Endothelial cell of umbilical vein (primary cell): ENCODE data around the gene LTB4R. TPM values are rescaled to one million over a fixed set of nuclear protein-coding genes. Genes with fewer than 3 reads are reported as not detected.

Experiments
- BruUV-seq: library from RNA; stranded (reverse); fragments of 400-500 nt; replicated peaks from 2 replicates; lab custom pipeline; 2021; lab: Mats Ljungman, UMichigan
- CTCF ChIA-PET: fragments of 300-600, 350-600 bp; sonication (Branson Sonifier 250); formaldehyde crosslinking; loops from one replicate; lab custom pipeline; 2021; ENCODE audit warnings: antibody characterized with exemption, inconsistent platforms; lab: Charles Lee
- POLR2A ChIA-PET: fragments of 300-600, 350-600 bp; sonication (Branson Sonifier 250); formaldehyde crosslinking; loops from one replicate; lab custom pipeline; 2021; ENCODE audit warnings: antibody characterized with exemption, inconsistent platforms; lab: Charles Lee
- DNase-seq: peaks from one replicate; pipeline ENCODE4 v3.0.0-alpha.2; 2011; ENCODE audit warnings: low read depth, low spot score
- FAIRE-seq: peaks from 2 replicates; lab custom pipeline; 2011; peaks lifted over from hg19 to GRCh38; lab: Jason Lieb, UNC
- H2AFZ ChIP-seq: 2 replicates; pipeline ENCODE4 v1.6.0; 2012; ENCODE audit warnings: low read depth, low read length, control low read depth, inconsistent platforms
- H3K27ac ChIP-seq: 2 replicates; pipeline ENCODE4 v1.5.1; 2011; ENCODE audit warnings: low read depth, mild to moderate bottlenecking, control low read depth, low read length, moderate library complexity; ENCODE audit not compliant: insufficient read depth
- H3K27me3 ChIP-seq, 2 experiments: 2 replicates each; pipeline versions ENCODE4 v1.6.0 to v1.6.1; 2011; ENCODE audit warnings: low read length in 2 of 2, mixed read lengths in 1 of 2; ENCODE audit not compliant: control insufficient read depth in 2 of 2, insufficient read depth in 2 of 2
- H3K36me3 ChIP-seq, 2 experiments: 2 replicates in 1 of 2; 3 replicates in 1 of 2; pipeline ENCODE4 v1.5.1; 2011; ENCODE audit warnings: low read length in 2 of 2, mild to moderate bottlenecking in 1 of 2, moderate library complexity in 1 of 2; ENCODE audit not compliant: control insufficient read depth in 2 of 2, insufficient read depth in 2 of 2; ENCODE audit errors: extremely low read depth in 1 of 2
- H3K4me1 ChIP-seq: 3 replicates; pipeline ENCODE4 v1.5.1; 2011; ENCODE audit warnings: mild to moderate bottlenecking, low read length; ENCODE audit not compliant: control insufficient read depth, insufficient read depth; ENCODE audit errors: extremely low read depth
- H3K4me2 ChIP-seq: 2 replicates; pipeline ENCODE4 v1.6.1; 2011; ENCODE audit warnings: low read length, control low read depth, mixed read lengths; ENCODE audit not compliant: insufficient read depth
- H3K4me3 ChIP-seq, 3 experiments: fragments of 200-600 bp in 1 of 3; sonication (generic), shearing (Covaris generic) in 1 of 3; replicated peaks in 1 of 3; 2 replicates each; pipeline ENCODE4 v1.5.1; 2011 to 2016; ENCODE audit warnings: control low read depth in 3 of 3, low read length in 3 of 3, mild to moderate bottlenecking in 2 of 3, inconsistent platforms in 1 of 3, low read depth in 1 of 3, moderate library complexity in 1 of 3; ENCODE audit not compliant: insufficient read depth in 1 of 3
- H3K79me2 ChIP-seq: 2 replicates; pipeline ENCODE4 v1.6.0; 2012; ENCODE audit warnings: low read length, inconsistent platforms; ENCODE audit not compliant: control insufficient read depth, insufficient read depth
- H3K9ac ChIP-seq: replicated peaks from 2 replicates; pipeline ENCODE3; 2011; ENCODE audit warnings: low read length, control low read depth; ENCODE audit not compliant: insufficient read depth; ENCODE audit errors: extremely low read depth
- H3K9me1 ChIP-seq: replicated peaks from 3 replicates; pipeline ENCODE4 v1.6.0; 2011; ENCODE audit warnings: mild to moderate bottlenecking, low read length; ENCODE audit not compliant: control insufficient read depth, insufficient read depth; ENCODE audit errors: extremely low read depth
- H3K9me3 ChIP-seq: replicated peaks from 2 replicates; pipeline ENCODE4 v1.5.1; 2012; ENCODE audit warnings: low read length, inconsistent platforms; ENCODE audit not compliant: control insufficient read depth, insufficient read depth
- H4K20me1 ChIP-seq: replicated peaks from 2 replicates; pipeline ENCODE3; 2011; ENCODE audit warnings: mild to moderate bottlenecking, low read length; ENCODE audit not compliant: control insufficient read depth, insufficient read depth; ENCODE audit errors: extremely low read depth
- EZH2 ChIP-seq: IDR thresholded peaks from 2 replicates; pipeline ENCODE4 v1.6.1; 2012; ENCODE audit warnings: borderline replicate concordance, low read depth, mild to moderate bottlenecking, moderate library complexity, low read length, inconsistent platforms; ENCODE audit not compliant: severe bottlenecking
- FOS ChIP-seq: IDR thresholded peaks from 2 replicates; pipeline ENCODE4 v1.6.1; 2011; ENCODE audit warnings: mild to moderate bottlenecking, low read length, moderate library complexity, borderline replicate concordance; ENCODE audit not compliant: insufficient read depth
- GATA2 ChIP-seq: IDR thresholded peaks from 2 replicates; pipeline ENCODE4 v1.7.0; 2011; ENCODE audit warnings: low read depth, mild to moderate bottlenecking, moderate library complexity, mixed read lengths, low read length; ENCODE audit not compliant: insufficient read length, insufficient read depth
- JUN ChIP-seq: IDR thresholded peaks from 2 replicates; pipeline ENCODE4 v1.6.1; 2011; ENCODE audit warnings: borderline replicate concordance, low read depth; ENCODE audit not compliant: insufficient read length, insufficient read depth
- MYC ChIP-seq: IDR thresholded peaks from one replicate; pipeline ENCODE4 v1.6.1; 2011; ENCODE audit warnings: mild to moderate bottlenecking, low read depth, low read length
- POLR2A ChIP-seq: IDR thresholded peaks from 2 replicates; pipeline ENCODE4 v1.6.1; 2012; ENCODE audit warnings: low read depth, mild to moderate bottlenecking, control low read depth, low read length
- POLR2AphosphoS5 ChIP-seq: IDR thresholded peaks from 2 replicates; pipeline ENCODE4 v1.6.1; 2012; ENCODE audit warnings: low read depth, mild to moderate bottlenecking, control low read depth, low read length, moderate library complexity; ENCODE audit not compliant: insufficient read depth
- dilution Hi-C: fragments of 300-500 bp; cut with MboI; formaldehyde crosslinking; loops from one replicate; pipeline ENCODE4 v1.15.0; 2019; ENCODE audit warnings: low sequenced_read_pairs; ENCODE audit not compliant: extremely low pct_ligation_motif_present
- intact Hi-C: fragments of 100-400 bp; cut with micrococcal nuclease; formaldehyde crosslinking; loops from one replicate; pipeline ENCODE4 v1.10.0; 2022
- polyA plus RNA-seq, 4 experiments: library from polyadenylated mRNA; depleted of rRNA in 3 of 4; stranded (reverse) in 3 of 4; unstranded in 1 of 4; fragments of >200 nt; gene quantifications; 2 replicates each; pipeline versions ENCODE4 v1.2.1 to v1.2.3, GENCODE V29; 2011 to 2012; ENCODE audit warnings: missing spikeins in 1 of 4
- total RNA-seq: library from RNA; stranded (reverse); gene quantifications from 2 replicates; pipeline ENCODE4 v1.2.3, GENCODE V29; 2021
- TF ChIP-seq, protein P1 (sequence below): IDR thresholded peaks from 2 replicates; pipeline ENCODE4 v1.6.1; 2011; ENCODE audit not compliant: insufficient read depth, insufficient read length
- TF ChIP-seq, protein P2 (sequence below), 2 donors: IDR thresholded peaks; 1 replicate in 1 of 2; 2 replicates in 1 of 2; pipeline ENCODE4 v1.5.1; 2011; ENCODE audit warnings: low read length in 2 of 2, mild to moderate bottlenecking in 2 of 2, moderate library complexity in 2 of 2, control low read depth in 1 of 2, inconsistent platforms in 1 of 2, low read depth in 1 of 2; ENCODE audit not compliant: insufficient read depth in 1 of 2; ENCODE audit errors: extremely low read depth in 1 of 2

LTB4R gene
- total and polyA plus RNA-seq, 2 donors (not counting 3 experiments of a cell fraction or from before 2014, with no cell fraction given), result 9.1 to 10.5 TPM

DNA sequence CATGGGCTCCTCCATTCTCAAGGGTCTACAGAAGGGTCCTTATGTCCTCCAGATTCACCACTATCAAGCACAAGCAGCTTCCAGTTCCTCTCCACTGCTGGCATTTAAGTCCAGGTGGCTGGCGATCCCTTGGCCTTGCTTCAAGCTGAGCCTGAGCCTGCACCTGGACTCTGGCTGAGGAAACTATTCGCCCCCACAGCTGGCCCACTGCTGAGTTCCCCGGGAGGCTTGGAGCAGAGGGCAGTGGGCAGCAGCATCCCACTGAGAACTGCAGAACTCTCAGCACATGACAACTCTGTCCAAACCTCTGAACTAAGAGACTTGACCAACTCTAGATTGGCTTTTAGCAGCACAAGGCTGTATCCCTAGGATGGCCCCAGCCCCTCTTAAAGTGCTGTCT, 28.6 kb upstream of the LTB4R start:
- BruUV-seq, result no TSS peak
- Histone ChIP-seq H3K9me1 (no peaks in the 10 kb centered on the region), H4K20me1 (no peaks in the 10 kb centered on the region), H2AFZ (no peak overlapping the region), H3K9ac (no peak overlapping the region), H3K4me2 (no peak overlapping the region), H3K4me3 (no peak overlapping the region), H3K36me3 (no peaks in the 10 kb centered on the region), H3K4me1 (no peaks in the 10 kb centered on the region), H3K9me3 (no peaks in the 10 kb centered on the region), H3K79me2 (no peaks in the 10 kb centered on the region), H3K27ac (no peak overlapping the region), H3K27me3 (no peaks in the 10 kb centered on the region)
- TF ChIP-seq, protein P1, sequence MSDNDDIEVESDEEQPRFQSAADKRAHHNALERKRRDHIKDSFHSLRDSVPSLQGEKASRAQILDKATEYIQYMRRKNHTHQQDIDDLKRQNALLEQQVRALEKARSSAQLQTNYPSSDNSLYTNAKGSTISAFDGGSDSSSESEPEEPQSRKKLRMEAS, result no peak
- no peak for TF ChIP-seq FOS
- TF ChIP-seq POLR2AphosphoS5, result no peak
- TF ChIP-seq GATA2, result no peak
- TF ChIP-seq MYC, result no peak
- TF ChIP-seq, protein P2, sequence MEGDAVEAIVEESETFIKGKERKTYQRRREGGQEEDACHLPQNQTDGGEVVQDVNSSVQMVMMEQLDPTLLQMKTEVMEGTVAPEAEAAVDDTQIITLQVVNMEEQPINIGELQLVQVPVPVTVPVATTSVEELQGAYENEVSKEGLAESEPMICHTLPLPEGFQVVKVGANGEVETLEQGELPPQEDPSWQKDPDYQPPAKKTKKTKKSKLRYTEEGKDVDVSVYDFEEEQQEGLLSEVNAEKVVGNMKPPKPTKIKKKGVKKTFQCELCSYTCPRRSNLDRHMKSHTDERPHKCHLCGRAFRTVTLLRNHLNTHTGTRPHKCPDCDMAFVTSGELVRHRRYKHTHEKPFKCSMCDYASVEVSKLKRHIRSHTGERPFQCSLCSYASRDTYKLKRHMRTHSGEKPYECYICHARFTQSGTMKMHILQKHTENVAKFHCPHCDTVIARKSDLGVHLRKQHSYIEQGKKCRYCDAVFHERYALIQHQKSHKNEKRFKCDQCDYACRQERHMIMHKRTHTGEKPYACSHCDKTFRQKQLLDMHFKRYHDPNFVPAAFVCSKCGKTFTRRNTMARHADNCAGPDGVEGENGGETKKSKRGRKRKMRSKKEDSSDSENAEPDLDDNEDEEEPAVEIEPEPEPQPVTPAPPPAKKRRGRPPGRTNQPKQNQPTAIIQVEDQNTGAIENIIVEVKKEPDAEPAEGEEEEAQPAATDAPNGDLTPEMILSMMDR (IDR thresholded peaks at IDR 0.05; ENCODE audit: extremely low read depth in 1 of 2, insufficient read depth in 1 of 2, low read depth in 1 of 2, low read length in 2 of 2), result no peak
- TF ChIP-seq EZH2, result no peak
- no peak for TF ChIP-seq JUN
- TF ChIP-seq POLR2A, result no peak
- dilution Hi-C loops (no loop called here), intact Hi-C loops (no loop called here)
- ChIA-PET POLR2A (no interaction called here), CTCF (interaction anchor here (1.5 to 4.0 kb wide), 2 partner anchors 10 to 14 kb away, joined by 4 to 27 read pairs; no protein-coding TSS in a partner anchor)
- FAIRE-seq (no peak), DNase-seq (no peak)
